HCT116 (cell line): ENCODE measurements around the gene UNC50. TPM values are rescaled to one million over a fixed set of nuclear protein-coding genes. Genes with fewer than 3 reads are reported as not detected.

Experiments
- ATAC-seq: fragments of 200-7000 bp; cut with Tn5 transposase; 2 replicates; pipeline ENCODE4 v1.9.1; 2020; ENCODE audit warnings: mild to moderate bottlenecking, moderate library complexity
- BruUV-seq: library from RNA; stranded (reverse); fragments of 400-500 nt; replicated peaks from 2 replicates; lab custom pipeline; 2021; lab: Mats Ljungman, UMichigan
- CTCF ChIA-PET: fragments of 300-600 bp; sonication (Branson Sonifier 250); formaldehyde crosslinking; loops from one replicate; lab custom pipeline; 2021; ENCODE audit warnings: antibody characterized with exemption; lab: Charles Lee
- POLR2A ChIA-PET: fragments of 300-600, 350-600 bp; sonication (Branson Sonifier 250); formaldehyde crosslinking; loops from one replicate; lab custom pipeline; 2021; ENCODE audit warnings: antibody characterized with exemption; lab: Charles Lee
- RAD21 ChIA-PET, 2 experiments: fragments of 300-600 bp; sonication (Branson Sonifier 250); formaldehyde crosslinking; loops; one replicate each; lab custom pipeline; 2023; ENCODE audit warnings: low total read pairs in 2 of 2; ENCODE audit not compliant: uncharacterized antibody in 2 of 2, unreplicated experiment in 2 of 2, low non-redundant PET in 1 of 2; lab: Charles Lee
- DNase-seq: peaks from one replicate; pipeline ENCODE4 v3.0.0-alpha.2; 2010; ENCODE audit warnings: low read depth, low spot score
- H2AFZ ChIP-seq: fragments of 200-600 bp; shearing (Covaris generic), sonication (generic); 2 replicates; pipeline ENCODE4 v1.6.1; 2017; ENCODE audit warnings: low read depth, mixed run types, mixed read lengths, antibody characterized with exemption, low read length; ENCODE audit not compliant: poor library complexity, severe bottlenecking
- H3K27ac ChIP-seq: 2 replicates; pipeline ENCODE4 v1.5.1; 2012; ENCODE audit warnings: low read depth, low read length
- H3K27me3 ChIP-seq: fragments of 200-600 bp; sonication (generic); 2 replicates; pipeline ENCODE4 v1.6.1; 2016; ENCODE audit warnings: mixed run types, low read length, mixed read lengths; ENCODE audit not compliant: insufficient read depth
- H3K36me3 ChIP-seq, 2 experiments: fragments of 200-500 bp in 1 of 2; fragments of 200-600 bp in 1 of 2; sonication (Bioruptor generic) in 1 of 2; sonication (generic) in 1 of 2; 2 replicates each; pipeline versions ENCODE4 v1.5.1 to v1.6.1; 2014 to 2016; ENCODE audit warnings: low read length in 2 of 2, inconsistent platforms in 1 of 2, mixed read lengths in 1 of 2, mixed run types in 1 of 2; ENCODE audit not compliant: insufficient read depth in 2 of 2, control insufficient read depth in 1 of 2
- H3K4me1 ChIP-seq, 2 experiments: fragments of 200-600 bp in 1 of 2; sonication (generic) in 1 of 2; 2 replicates each; pipeline versions ENCODE4 v1.5.1 to v1.6.1; 2012 to 2017; ENCODE audit warnings: low read length in 2 of 2, inconsistent platforms in 1 of 2, mild to moderate bottlenecking in 1 of 2, mixed read lengths in 1 of 2, mixed run types in 1 of 2, moderate library complexity in 1 of 2; ENCODE audit not compliant: insufficient read depth in 2 of 2, control insufficient read depth in 1 of 2
- H3K4me2 ChIP-seq: fragments of 200-600 bp; sonication (generic); 2 replicates; pipeline ENCODE4 v1.6.1; 2017; ENCODE audit warnings: mixed run types, low read length, mixed read lengths
- H3K4me3 ChIP-seq, 2 experiments: fragments of 200-600 bp in 1 of 2; sonication (generic) in 1 of 2; replicated peaks in 1 of 2; 2 replicates each; pipeline ENCODE4 v1.5.1; 2011 to 2016; ENCODE audit warnings: low read length in 2 of 2, control low read depth in 1 of 2, low read depth in 1 of 2, mild to moderate bottlenecking in 1 of 2, mixed read lengths in 1 of 2, mixed run types in 1 of 2
- H3K79me2 ChIP-seq: fragments of 200-600 bp; sonication (generic); 2 replicates; pipeline ENCODE4 v1.6.1; 2017; ENCODE audit warnings: mild to moderate bottlenecking, mixed run types, low read length, moderate library complexity, mixed read lengths; ENCODE audit not compliant: insufficient read depth
- H3K9ac ChIP-seq: fragments of 200-600 bp; sonication (generic); 2 replicates; pipeline ENCODE4 v1.6.1; 2016; ENCODE audit warnings: low read length, mixed read lengths
- H3K9me2 ChIP-seq: fragments of 200-600 bp; sonication (generic), shearing (Covaris generic); 2 replicates; pipeline ENCODE4 v1.6.1; 2017; ENCODE audit warnings: mixed run types, mild to moderate bottlenecking, moderate library complexity; ENCODE audit not compliant: insufficient read depth
- H3K9me3 ChIP-seq, 2 experiments: fragments of 200-500 bp in 1 of 2; fragments of 200-600 bp in 1 of 2; sonication (Bioruptor generic) in 1 of 2; sonication (generic) in 1 of 2; 2 replicates each; pipeline ENCODE4 v1.6.1; 2014 to 2017; ENCODE audit warnings: low read length in 2 of 2, mixed read lengths in 2 of 2, inconsistent platforms in 1 of 2, low read depth in 1 of 2, mild to moderate bottlenecking in 1 of 2, mixed run types in 1 of 2, moderate library complexity in 1 of 2; ENCODE audit not compliant: control insufficient read depth in 1 of 2, insufficient read depth in 1 of 2
- H4K20me1 ChIP-seq: fragments of 200-600 bp; sonication (generic), shearing (Covaris generic); 2 replicates; pipeline ENCODE4 v1.6.1; 2017; ENCODE audit warnings: mixed run types, mild to moderate bottlenecking, moderate library complexity; ENCODE audit not compliant: insufficient read depth
- ATF3 ChIP-seq: IDR thresholded peaks from 2 replicates; pipeline ENCODE4 v1.6.1; 2012
- CBX3 ChIP-seq: IDR thresholded peaks from 2 replicates; pipeline ENCODE4 v1.6.1; 2012; ENCODE audit warnings: low read depth
- CEBPB ChIP-seq: IDR thresholded peaks from 2 replicates; pipeline ENCODE4 v1.6.1; 2012; ENCODE audit warnings: low read depth
- EGR1 ChIP-seq: IDR thresholded peaks from 2 replicates; pipeline ENCODE4 v1.6.1; 2012; ENCODE audit warnings: low read depth
- ELF1 ChIP-seq: IDR thresholded peaks from 2 replicates; pipeline ENCODE4 v1.6.1; 2012; ENCODE audit warnings: low read depth, borderline replicate concordance
- FOSL1 ChIP-seq: IDR thresholded peaks from 2 replicates; pipeline ENCODE4 v1.6.1; 2012; ENCODE audit warnings: low read depth
- MAX ChIP-seq: IDR thresholded peaks from 2 replicates; pipeline ENCODE4 v1.6.1; 2012
- POLR2A ChIP-seq: IDR thresholded peaks from 2 replicates; pipeline ENCODE4 v1.7.0; 2011; ENCODE audit warnings: borderline replicate concordance; ENCODE audit not compliant: insufficient read depth, insufficient read length; ENCODE audit errors: extremely low read depth
- RAD21 ChIP-seq: IDR thresholded peaks from 2 replicates; pipeline ENCODE4 v1.6.1; 2012; ENCODE audit warnings: low read depth, mild to moderate bottlenecking
- SIN3A ChIP-seq: IDR thresholded peaks from 2 replicates; pipeline ENCODE4 v1.6.1; 2012; ENCODE audit warnings: low read depth
- TCF7L2 ChIP-seq: IDR thresholded peaks from 2 replicates; pipeline ENCODE4 v1.7.0; 2011; ENCODE audit warnings: borderline replicate concordance, inconsistent platforms; ENCODE audit not compliant: insufficient read depth, insufficient read length; ENCODE audit errors: extremely low read depth
- YY1 ChIP-seq: IDR thresholded peaks from 2 replicates; pipeline ENCODE4 v1.6.1; 2011; ENCODE audit warnings: low read length, low read depth, moderate library complexity, mild to moderate bottlenecking; ENCODE audit not compliant: insufficient replicate concordance; ENCODE audit errors: extremely low read depth
- ZBTB33 ChIP-seq: IDR thresholded peaks from 2 replicates; pipeline ENCODE4 v1.6.1; 2011; ENCODE audit warnings: mild to moderate bottlenecking, low read length, moderate library complexity; ENCODE audit not compliant: insufficient replicate concordance; ENCODE audit errors: extremely low read depth
- ZFX ChIP-seq: fragments of 450-650 bp; IDR thresholded peaks from 2 replicates; pipeline ENCODE4 v1.6.1; 2017
- ZNF274 ChIP-seq: fragments of 200-500 bp; sonication (Bioruptor generic); IDR thresholded peaks from 2 replicates; pipeline ENCODE4 v1.6.1; 2014; ENCODE audit warnings: mild to moderate bottlenecking, low read depth, low read length, inconsistent platforms
- intact Hi-C: fragments of 100-400 bp; cut with micrococcal nuclease; formaldehyde crosslinking; loops from 2 replicates; pipeline ENCODE4 v1.10.0; 2022
- total RNA-seq: library from RNA; stranded (reverse); gene quantifications from one replicate; pipeline ENCODE4 v1.2.1, GENCODE V29; 2021; ENCODE audit not compliant: unreplicated experiment

The UNC50 gene
- total RNA-seq, 1 experiment from 2014 or later = 33.0 TPM

GRCh38 chr2:98605076-98605475, 3.3 kb upstream of the UNC50 start:
- CTCF ChIA-PET = no interaction called here
- H3K4me1 ChIP-seq = peaks cover 7 to 21% of the 10 kb centered on the region in 2 experiments; a peak in 3 of 4 replicates
- no peaks in the 10 kb centered on the region; the same call in 1 of the 2 replicates for H4K20me1 ChIP-seq
- H3K9ac ChIP-seq = no peak overlapping the region
- no peak overlapping the region for H3K4me3 ChIP-seq
- no peaks in the 10 kb centered on the region for H3K9me2 ChIP-seq
- no peak overlapping the region for H2AFZ ChIP-seq
- RAD21 ChIA-PET = no interaction called here
- no peak for DNase-seq
- intact Hi-C loops = no loop called here
- no peak overlapping the region for H3K4me2 ChIP-seq
- ATAC-seq = no peak
- TF ChIP-seq EGR1 = no peak
- TF ChIP-seq POLR2A = no peak
- TF ChIP-seq CEBPB = no peak
- TF ChIP-seq MAX = no peak
- no peak for TF ChIP-seq SIN3A
- no peak for TF ChIP-seq ATF3
- no peak for TF ChIP-seq RAD21
- no peak for TF ChIP-seq ZBTB33
- TF ChIP-seq YY1 = no peak
- no peak for TF ChIP-seq FOSL1
- TF ChIP-seq ZNF274 = no peak
- no peak for TF ChIP-seq ZFX
- no peak for TF ChIP-seq ELF1
- TF ChIP-seq TCF7L2 = no peak
- no peak for TF ChIP-seq CBX3
- BruUV-seq = no TSS peak
- H3K9me3 ChIP-seq = no peaks in the 10 kb centered on the region
- H3K27me3 ChIP-seq = no peaks in the 10 kb centered on the region
- H3K79me2 ChIP-seq = peaks cover 62% of the 10 kb centered on the region
- H3K36me3 ChIP-seq = peaks cover 11 to 19% of the 10 kb centered on the region in 2 experiments; a peak in 3 of 4 replicates
- POLR2A ChIA-PET = no interaction called here
- no peak overlapping the region for H3K27ac ChIP-seq
